Measurements from ENCODE around the gene TMEM266.

Gene TMEM266

GRCh38 chr15:76105391-76105790 lies 45.6 kb downstream of the TMEM266 start:
- no peak overlapping the region for H2AFZ ChIP-seq (ENCODE audit: low read depth, low read length, severe bottlenecking)
- no peaks in the 10 kb centered on the region for H4K20me1 ChIP-seq (ENCODE audit: low read depth, low read length)
- H3K9me2 ChIP-seq (replicated peaks; ENCODE audit: insufficient read depth, low read length): no peaks in the 10 kb centered on the region
- H3K4me3 ChIP-seq (ENCODE audit: insufficient read depth, low read length, poor library complexity, severe bottlenecking): no peak overlapping the region
- TF ChIP-seq CTCF (IDR thresholded peaks at IDR 0.05; ENCODE audit: insufficient read depth, low read length, poor library complexity, severe bottlenecking) (no peak), EZH2phosphoT487 (conservative IDR thresholded peaks at IDR 0.05; ENCODE audit: low read length) (no peak)
- no peaks in the 10 kb centered on the region for H3K79me2 ChIP-seq (ENCODE audit: insufficient read depth, low read length)
- no peaks in the 10 kb centered on the region for H3K9me3 ChIP-seq (ENCODE audit: insufficient read depth, low read length)
- H3K36me3 ChIP-seq (ENCODE audit: low read length): no peaks in the 10 kb centered on the region
- H3K4me2 ChIP-seq (ENCODE audit: low read depth, low read length, poor library complexity, severe bottlenecking): no peak overlapping the region
- no peaks in the 10 kb centered on the region for H3F3A ChIP-seq (ENCODE audit: insufficient read depth)
- H3K27ac ChIP-seq (ENCODE audit: low read depth, low read length): no peak overlapping the region
- H3K9ac ChIP-seq (ENCODE audit: low read length): no peak overlapping the region
- no peaks in the 10 kb centered on the region; the same call in 1 of the 2 replicates for H3K27me3 ChIP-seq (ENCODE audit: low read length)

GRCh38 chr15:76105911-76106310 lies 46.1 kb downstream of the TMEM266 start:
- no peaks in the 10 kb centered on the region for H3K9me3 ChIP-seq (ENCODE audit: insufficient read depth, low read length)
- TF ChIP-seq CTCF (IDR thresholded peaks at IDR 0.05; ENCODE audit: insufficient read depth, low read length, poor library complexity, severe bottlenecking) (no peak), EZH2phosphoT487 (conservative IDR thresholded peaks at IDR 0.05; ENCODE audit: low read length) (no peak)

GRCh38 chr15:76107169-76107568 lies 47.4 kb downstream of the TMEM266 start:
- H3K9ac ChIP-seq (ENCODE audit: low read length): no peak overlapping the region
- TF ChIP-seq CTCF (IDR thresholded peaks at IDR 0.05; ENCODE audit: insufficient read depth, low read length, poor library complexity, severe bottlenecking) (no peak), EZH2phosphoT487 (conservative IDR thresholded peaks at IDR 0.05; ENCODE audit: low read length) (no peak)
- no peak overlapping the region for H2AFZ ChIP-seq (ENCODE audit: low read depth, low read length, severe bottlenecking)
- no peaks in the 10 kb centered on the region for H3F3A ChIP-seq (ENCODE audit: insufficient read depth)
- H3K4me2 ChIP-seq (ENCODE audit: low read depth, low read length, poor library complexity, severe bottlenecking): no peak overlapping the region
- H3K9me3 ChIP-seq (ENCODE audit: insufficient read depth, low read length): no peaks in the 10 kb centered on the region
- H3K79me2 ChIP-seq (ENCODE audit: insufficient read depth, low read length): no peaks in the 10 kb centered on the region
- no peaks in the 10 kb centered on the region for H3K36me3 ChIP-seq (ENCODE audit: low read length)
- no peak overlapping the region for H3K27ac ChIP-seq (ENCODE audit: low read depth, low read length)
- H4K20me1 ChIP-seq (ENCODE audit: low read depth, low read length): no peaks in the 10 kb centered on the region
- H3K9me2 ChIP-seq (replicated peaks; ENCODE audit: insufficient read depth, low read length): no peaks in the 10 kb centered on the region
- H3K4me3 ChIP-seq (ENCODE audit: insufficient read depth, low read length, poor library complexity, severe bottlenecking): no peak overlapping the region
- no peaks in the 10 kb centered on the region for H3K27me3 ChIP-seq (ENCODE audit: low read length)

More at GRCh38 chr15:76105911-76106310, 46.1 kb downstream of the TMEM266 start:
- H3K27me3 ChIP-seq (ENCODE audit: low read length): no peaks in the 10 kb centered on the region
- no peaks in the 10 kb centered on the region for H3F3A ChIP-seq (ENCODE audit: insufficient read depth)
- H3K36me3 ChIP-seq (ENCODE audit: low read length): no peaks in the 10 kb centered on the region
- H3K27ac ChIP-seq (ENCODE audit: low read depth, low read length): no peak overlapping the region
- no peak overlapping the region for H3K9ac ChIP-seq (ENCODE audit: low read length)
- H3K79me2 ChIP-seq (ENCODE audit: insufficient read depth, low read length): no peaks in the 10 kb centered on the region
- no peak overlapping the region for H3K4me3 ChIP-seq (ENCODE audit: insufficient read depth, low read length, poor library complexity, severe bottlenecking)
- H4K20me1 ChIP-seq (ENCODE audit: low read depth, low read length): no peaks in the 10 kb centered on the region
- no peak overlapping the region for H2AFZ ChIP-seq (ENCODE audit: low read depth, low read length, severe bottlenecking)
- no peak overlapping the region for H3K4me2 ChIP-seq (ENCODE audit: low read depth, low read length, poor library complexity, severe bottlenecking)
- no peaks in the 10 kb centered on the region for H3K9me2 ChIP-seq (replicated peaks; ENCODE audit: insufficient read depth, low read length)
